ENCODE measurements around the gene CPD. TPM values are rescaled to one million over a fixed set of nuclear protein-coding genes. Genes with fewer than 3 reads are reported as not detected.

The CPD gene
- total RNA-seq, 6 donors from 2014 or later = 49.4 to 132 (median 104) TPM

DNA sequence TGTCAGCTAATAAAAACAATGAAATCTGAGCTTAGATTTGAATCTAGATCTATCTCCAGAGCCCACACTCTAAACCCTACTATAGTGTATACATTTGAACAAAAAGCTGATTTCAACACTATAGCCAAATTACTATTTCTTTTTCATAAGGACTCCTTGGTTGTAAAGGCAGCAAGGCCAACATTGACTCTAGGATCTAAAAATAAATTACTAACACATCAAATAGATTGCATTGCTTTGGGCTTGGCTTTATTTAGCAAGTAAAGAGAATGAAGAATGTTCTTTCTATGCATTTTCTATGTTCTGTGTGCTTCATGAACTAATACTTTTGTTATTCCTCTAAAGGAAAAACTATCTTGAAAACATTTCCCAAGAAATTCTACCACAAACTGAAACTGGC lies 103.8 kb downstream of the CPD start:
- no peak overlapping the region for H3K27ac ChIP-seq
- TF ChIP-seq POLR2AphosphoS5 (IDR thresholded peaks at IDR 0.05) (no peak), POLR2A (IDR thresholded peaks at IDR 0.05) (no peak), EP300 (IDR thresholded peaks at IDR 0.05) (no peak), CTCF (IDR thresholded peaks at IDR 0.05) (no peak)
- DNase-seq = no peak
- H3K4me1 ChIP-seq = peaks cover 12 to 14% (median 12%) of the 10 kb centered on the region in 4 donors
- H3K9me3 ChIP-seq = no peaks in the 10 kb centered on the region
- H3K27me3 ChIP-seq = no peaks in the 10 kb centered on the region
- H3K36me3 ChIP-seq = peaks cover 23 to 80% (median 48%) of the 10 kb centered on the region in 4 donors
- H3K4me3 ChIP-seq = no peak overlapping the region
- ATAC-seq (ENCODE audit: low FRiP score in 2 of 2) = no peak

- H3K27me3 ChIP-seq = no peaks in the 10 kb centered on the region
- DNase-seq (no peak), ATAC-seq (ENCODE audit: low FRiP score in 2 of 2) (no peak)
- peaks cover 9 to 10% (median 9%) of the 10 kb centered on the region in 4 donors for H3K4me1 ChIP-seq
- whole genome bisulfite sequencing, 2 donors = 95 to 100% methylated on average over 1 of the region's 1 CpG
- TF ChIP-seq CTCF (IDR thresholded peaks at IDR 0.05) = no peak
- no peak for TF ChIP-seq POLR2A (IDR thresholded peaks at IDR 0.05)
- TF ChIP-seq POLR2AphosphoS5 (IDR thresholded peaks at IDR 0.05) = no peak
- TF ChIP-seq EP300 (IDR thresholded peaks at IDR 0.05) = no peak
- no peak overlapping the region for H3K27ac ChIP-seq
- H3K36me3 ChIP-seq = peaks cover 29 to 87% (median 52%) of the 10 kb centered on the region in 4 donors
- H3K9me3 ChIP-seq = no peaks in the 10 kb centered on the region
- H3K4me3 ChIP-seq = no peak overlapping the region
These were observed 104.4 kb downstream of the CPD start for GRCh38 chr17:30483159-30483558.

DNA sequence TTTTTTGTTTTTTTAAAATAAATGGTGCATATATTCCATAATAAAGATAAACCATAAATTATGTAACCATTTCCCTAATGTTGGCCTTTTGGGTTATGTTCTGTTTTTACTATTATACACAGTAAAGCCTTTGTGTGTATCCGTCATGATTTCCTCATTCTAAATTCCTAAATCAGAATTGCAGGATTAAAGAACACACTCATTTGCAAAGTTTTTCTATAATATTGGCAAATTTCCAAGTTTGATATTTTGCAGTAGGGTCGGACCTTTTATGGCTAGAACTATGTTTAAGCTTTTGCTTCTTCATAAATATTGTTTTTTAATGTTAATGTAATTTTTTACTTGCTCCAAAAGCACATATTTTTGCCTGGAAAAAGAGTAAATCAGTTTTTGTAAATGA lies 115.1 kb downstream of the CPD start:
- H3K4me3 ChIP-seq = no peak overlapping the region
- peaks cover 30 to 98% (median 67%) of the 10 kb centered on the region in 4 donors for H3K36me3 ChIP-seq
- no peaks in the 10 kb centered on the region for H3K9me3 ChIP-seq
- ATAC-seq (ENCODE audit: low FRiP score in 2 of 2) = no peak
- no peak for TF ChIP-seq POLR2AphosphoS5 (IDR thresholded peaks at IDR 0.05)
- TF ChIP-seq EP300 (IDR thresholded peaks at IDR 0.05) = no peak
- TF ChIP-seq POLR2A (IDR thresholded peaks at IDR 0.05) = no peak
- no peak for TF ChIP-seq CTCF (IDR thresholded peaks at IDR 0.05)
- DNase-seq = no peak
- no peaks in the 10 kb centered on the region for H3K27me3 ChIP-seq
- no peak overlapping the region for H3K27ac ChIP-seq
- 71 to 75% methylated on average over 2 of the region's 2 CpGs for WGBS, 2 donors
- no peaks in the 10 kb centered on the region for H3K4me1 ChIP-seq

DNA sequence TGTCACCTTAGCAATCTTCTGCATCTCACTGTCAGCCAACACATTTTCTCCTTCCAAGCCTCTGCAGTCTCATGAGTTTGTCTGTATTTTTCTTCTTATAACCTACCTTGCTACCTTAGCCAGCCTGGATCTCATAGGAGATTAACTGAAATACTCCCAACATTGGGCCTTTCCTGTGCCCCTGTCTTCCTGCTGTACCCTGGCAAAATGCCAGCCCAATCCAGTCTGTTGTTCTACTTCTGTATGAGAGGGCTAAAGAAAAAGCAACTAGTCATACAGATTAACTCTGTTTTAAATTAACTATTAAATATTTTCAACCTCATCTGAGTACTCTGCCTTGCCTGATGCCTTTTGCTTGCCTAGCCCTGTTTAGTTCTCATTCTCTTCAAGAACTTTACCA lies 116.9 kb downstream of the CPD start:
- Histone ChIP-seq H3K36me3 (peaks cover 23 to 85% (median 51%) of the 10 kb centered on the region in 4 donors), H3K27ac (no peak overlapping the region)

More for the DNA sequence above, 116.9 kb downstream of the CPD start:
- TF ChIP-seq POLR2AphosphoS5 (IDR thresholded peaks at IDR 0.05) (no peak), CTCF (IDR thresholded peaks at IDR 0.05) (no peak), POLR2A (IDR thresholded peaks at IDR 0.05) (no peak), EP300 (IDR thresholded peaks at IDR 0.05) (no peak)
- no peak for ATAC-seq (ENCODE audit: low FRiP score in 2 of 2)
- Histone ChIP-seq H3K4me1 (no peaks in the 10 kb centered on the region), H3K27me3 (no peaks in the 10 kb centered on the region), H3K4me3 (no peak overlapping the region), H3K9me3 (no peaks in the 10 kb centered on the region)
- no peak for DNase-seq
